ENCODE measurements around the gene RNASE7.

The RNASE7 gene

DNA sequence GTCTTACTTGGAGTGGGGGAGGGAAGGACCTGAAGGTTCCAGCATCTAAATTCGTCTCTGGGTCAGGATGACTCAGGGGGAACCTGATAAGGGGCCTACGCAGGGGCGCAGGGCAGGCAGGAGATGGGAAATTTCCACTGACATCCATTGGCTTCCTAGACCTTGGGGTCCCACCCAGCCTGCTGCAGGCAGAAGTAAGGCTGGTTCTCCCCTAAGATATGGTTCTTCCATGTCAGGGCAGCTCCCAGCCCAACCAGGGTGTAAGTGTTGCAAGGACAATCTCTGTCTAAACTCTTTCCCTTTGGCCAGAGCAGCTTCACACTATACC lies 15.2 kb upstream of the RNASE7 start:
- peak; percentile 72 for DNase-seq (ENCODE audit: low spot score)
- TF ChIP-seq, protein P1, sequence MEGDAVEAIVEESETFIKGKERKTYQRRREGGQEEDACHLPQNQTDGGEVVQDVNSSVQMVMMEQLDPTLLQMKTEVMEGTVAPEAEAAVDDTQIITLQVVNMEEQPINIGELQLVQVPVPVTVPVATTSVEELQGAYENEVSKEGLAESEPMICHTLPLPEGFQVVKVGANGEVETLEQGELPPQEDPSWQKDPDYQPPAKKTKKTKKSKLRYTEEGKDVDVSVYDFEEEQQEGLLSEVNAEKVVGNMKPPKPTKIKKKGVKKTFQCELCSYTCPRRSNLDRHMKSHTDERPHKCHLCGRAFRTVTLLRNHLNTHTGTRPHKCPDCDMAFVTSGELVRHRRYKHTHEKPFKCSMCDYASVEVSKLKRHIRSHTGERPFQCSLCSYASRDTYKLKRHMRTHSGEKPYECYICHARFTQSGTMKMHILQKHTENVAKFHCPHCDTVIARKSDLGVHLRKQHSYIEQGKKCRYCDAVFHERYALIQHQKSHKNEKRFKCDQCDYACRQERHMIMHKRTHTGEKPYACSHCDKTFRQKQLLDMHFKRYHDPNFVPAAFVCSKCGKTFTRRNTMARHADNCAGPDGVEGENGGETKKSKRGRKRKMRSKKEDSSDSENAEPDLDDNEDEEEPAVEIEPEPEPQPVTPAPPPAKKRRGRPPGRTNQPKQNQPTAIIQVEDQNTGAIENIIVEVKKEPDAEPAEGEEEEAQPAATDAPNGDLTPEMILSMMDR (IDR thresholded peaks at IDR 0.05), result no peak

DNA sequence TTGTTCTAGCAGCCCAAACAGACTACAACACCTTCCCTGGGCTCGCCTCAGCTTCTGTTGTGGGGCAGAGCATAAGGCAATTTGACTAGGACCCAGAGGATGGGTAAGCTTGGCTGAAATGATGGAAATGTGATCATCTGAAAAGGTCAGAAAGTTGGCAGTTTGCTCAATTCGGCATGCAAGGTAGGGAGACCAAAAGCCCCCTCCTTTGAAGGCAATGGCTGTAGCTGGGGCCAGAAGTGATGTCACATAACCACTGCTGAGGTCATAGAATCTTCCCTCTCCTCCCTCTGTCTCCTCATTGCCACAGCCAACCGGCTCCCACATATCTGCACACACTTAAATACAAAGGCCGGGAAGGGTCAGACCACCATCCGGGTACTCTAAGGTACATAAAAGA lies 12.2 kb upstream of the RNASE7 start, which contains the start of gene TPPP2:
Gene TPPP2 (plus strand): TSS at position 301 of the 400 bp plus-strand sequence. CDS start 365 bp downstream, outside the sequence.
- no peak within 1 kb of the TSS for H3K4me3 ChIP-seq
- peak; percentile 14 for DNase-seq (ENCODE audit: low spot score)
- TF ChIP-seq, protein P1 (IDR thresholded peaks at IDR 0.05), result no peak
- no peak within 1 kb of the TSS for H3K27ac ChIP-seq

More for the DNA sequence above, 15.2 kb upstream of the RNASE7 start:
- Histone ChIP-seq H3K27ac (peak overlapping the region; percentile 94), H3K4me3 (peak overlapping the region; percentile 88)

DNA sequence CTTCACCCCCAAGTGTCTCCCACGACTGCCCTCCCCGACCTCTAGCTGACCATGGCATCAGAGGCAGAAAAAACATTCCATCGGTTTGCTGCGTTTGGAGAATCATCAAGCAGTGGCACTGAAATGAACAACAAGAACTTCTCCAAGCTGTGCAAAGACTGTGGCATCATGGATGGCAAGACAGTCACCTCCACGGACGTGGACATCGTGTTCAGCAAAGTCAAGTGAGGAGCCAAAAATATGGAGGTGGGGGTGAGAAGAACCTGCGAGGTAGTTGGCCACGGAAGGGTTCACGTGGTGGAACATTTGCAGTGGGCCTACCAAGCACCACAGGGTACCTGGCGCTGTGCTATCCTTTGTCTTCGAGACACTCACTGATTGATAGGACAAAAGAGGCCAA lies 11.6 kb upstream of the RNASE7 start:
- DNase-seq (ENCODE audit: low spot score), result peak; percentile 65
- Histone ChIP-seq H3K4me3 (no peak overlapping the region), H3K27ac (no peak overlapping the region)
- TF ChIP-seq, protein P1 (IDR thresholded peaks at IDR 0.05), result no peak

DNA sequence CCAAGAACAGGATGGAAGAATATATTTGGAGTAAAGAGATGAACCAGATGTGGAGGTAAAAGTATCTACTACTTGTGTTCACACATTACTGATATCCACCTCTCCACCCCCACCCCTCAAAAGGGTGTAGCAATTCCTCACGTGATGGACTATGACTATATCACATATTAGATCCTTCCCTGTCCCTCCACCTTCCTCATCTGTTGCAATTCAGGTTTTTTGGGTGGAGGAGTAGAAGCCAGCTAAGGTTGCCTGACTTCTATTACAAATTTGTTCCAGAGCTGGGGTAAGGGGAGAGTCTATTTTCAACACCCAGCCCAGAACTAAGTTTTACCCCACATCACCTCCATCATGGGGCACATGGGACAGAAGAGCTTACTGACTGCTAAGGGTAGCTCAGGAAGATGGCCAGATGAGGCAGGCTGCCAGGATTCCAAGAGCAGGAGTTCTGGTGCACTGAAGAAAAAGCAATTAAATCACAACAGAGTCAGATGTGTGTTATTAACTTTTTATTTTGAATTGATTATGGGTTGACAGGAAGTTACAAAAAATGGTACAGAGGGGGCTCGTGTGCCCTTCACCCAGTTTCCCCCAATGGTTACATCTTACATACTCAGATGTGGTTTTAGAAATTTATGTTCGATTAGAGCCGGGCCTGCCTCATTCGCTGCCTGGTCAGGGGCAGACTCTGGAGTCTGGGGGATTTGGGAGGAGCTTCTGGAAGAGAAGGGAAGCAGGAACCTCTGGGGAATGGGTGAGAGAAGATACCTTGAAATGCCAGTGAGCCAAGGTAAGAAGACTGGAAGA lies 9.6 kb upstream of the RNASE7 start:
- TF ChIP-seq, protein P1 (IDR thresholded peaks at IDR 0.05), result no peak
- no peak for DNase-seq (ENCODE audit: low spot score)
- no peak overlapping the region for H3K4me3 ChIP-seq
- no peak overlapping the region for H3K27ac ChIP-seq

DNA sequence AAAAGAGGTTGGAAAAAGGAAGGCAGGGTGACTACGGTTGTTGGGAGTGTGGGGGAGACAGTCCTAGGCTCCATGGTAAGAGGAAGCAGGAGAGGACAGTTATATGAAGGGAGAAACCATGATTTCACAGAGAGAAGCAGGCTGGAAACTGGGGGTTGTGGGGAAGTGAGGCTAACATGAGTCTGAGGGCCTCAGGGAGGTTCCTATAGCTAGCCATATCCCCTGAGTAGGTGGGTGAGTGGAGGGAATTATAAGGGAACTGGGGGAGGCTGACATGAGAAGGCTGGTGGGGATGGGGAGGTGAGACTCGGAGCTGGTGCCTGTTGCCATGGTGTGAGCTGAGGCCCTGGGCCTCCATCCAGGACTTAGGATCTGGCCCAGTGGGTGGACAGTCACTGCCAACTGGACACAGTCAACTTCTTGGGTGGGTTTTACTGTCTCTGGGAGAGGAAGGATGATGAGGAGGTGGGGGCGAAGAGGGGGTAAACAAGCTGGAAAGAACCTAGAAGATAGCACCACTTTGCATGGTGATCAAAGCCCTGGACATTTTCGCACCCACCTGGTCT lies 8.9 kb upstream of the RNASE7 start:
- no peak for DNase-seq (ENCODE audit: low spot score)
- TF ChIP-seq, protein P1 (IDR thresholded peaks at IDR 0.05), result no peak
- H3K4me3 ChIP-seq, result no peak overlapping the region
- H3K27ac ChIP-seq, result no peak overlapping the region

DNA sequence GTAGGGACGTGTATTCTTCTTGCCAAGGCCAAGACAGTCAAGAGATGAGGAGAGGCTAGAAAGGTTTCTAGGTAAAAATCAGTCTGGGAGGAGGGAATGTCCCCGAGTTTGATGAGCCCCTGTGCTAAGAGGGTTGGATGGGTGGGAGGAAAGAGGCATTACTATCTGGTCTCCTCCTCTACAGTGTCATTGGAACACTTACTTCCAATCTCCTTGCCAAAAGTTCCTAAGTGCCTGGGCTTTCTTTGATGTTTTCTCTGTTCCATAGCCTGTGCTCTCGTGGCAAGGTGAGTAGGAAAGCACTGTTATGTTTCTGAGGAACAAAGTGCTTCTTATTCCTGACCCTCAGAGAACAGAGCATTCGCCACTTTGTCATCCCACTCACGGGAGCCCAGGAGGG lies 7.5 kb upstream of the RNASE7 start, which contains the start of gene RNASE13:
Gene RNASE13 (minus strand): TSS at position 101 of the 400 bp plus-strand sequence. CDS start 519 bp downstream, outside the sequence.
- no peak within 1 kb of the TSS for H3K4me3 ChIP-seq
- TF ChIP-seq, protein P1 (IDR thresholded peaks at IDR 0.05), result no peak
- no peak for DNase-seq (ENCODE audit: low spot score)
- H3K27ac ChIP-seq, result no peak within 1 kb of the TSS

DNA sequence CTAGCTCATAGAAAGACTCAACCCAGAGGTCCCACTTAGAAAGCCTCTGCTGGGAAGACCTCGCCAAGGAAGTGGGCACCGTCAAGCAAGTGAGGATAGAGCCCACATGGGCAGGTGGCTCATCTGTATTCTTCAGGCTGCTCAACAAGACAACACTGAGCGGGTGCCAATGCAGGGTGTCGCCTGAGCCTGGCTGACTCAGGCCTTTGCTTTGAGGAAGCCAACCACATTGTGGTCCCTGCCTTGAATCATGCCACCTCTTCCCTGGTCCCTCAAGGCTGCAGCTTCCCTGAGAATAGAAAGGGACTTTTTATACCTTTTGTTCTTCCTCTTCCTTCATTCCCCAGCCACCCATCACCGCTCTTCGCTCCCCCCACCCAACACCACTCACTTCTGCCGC lies 5.4 kb upstream of the RNASE7 start:
- Histone ChIP-seq H3K4me3 (no peak overlapping the region), H3K27ac (no peak overlapping the region)
- TF ChIP-seq, protein P1 (IDR thresholded peaks at IDR 0.05), result no peak
- DNase-seq (ENCODE audit: low spot score), result no peak

Data from coronary artery (tissue), 2 donors.